NCI-H524 treated with DMSO at 0.1 percent for 48 hours (cell line): ENCODE data around the gene SLC6A18.

ENCODE experiments used
- DNase-seq: peaks from one replicate; lab custom pipeline; 2025; lab: John Stamatoyannopoulos, UW

SLC6A18 gene

GRCh38 chr5:1203968-1204692 is 21.1 kb upstream of the SLC6A18 start:
- DNase-seq, result no peak

GRCh38 chr5:1204693-1205242 is 20.4 kb upstream of the SLC6A18 start:
- peak; percentile 48 for DNase-seq

- no peak for DNase-seq
These were observed 19.7 kb upstream of the SLC6A18 start for GRCh38 chr5:1205255-1206180.

GRCh38 chr5:1206521-1207412 is 18.4 kb upstream of the SLC6A18 start:
- DNase-seq, result no peak

- DNase-seq, result no peak
These were observed 17.6 kb upstream of the SLC6A18 start for GRCh38 chr5:1207555-1207954.

DNA sequence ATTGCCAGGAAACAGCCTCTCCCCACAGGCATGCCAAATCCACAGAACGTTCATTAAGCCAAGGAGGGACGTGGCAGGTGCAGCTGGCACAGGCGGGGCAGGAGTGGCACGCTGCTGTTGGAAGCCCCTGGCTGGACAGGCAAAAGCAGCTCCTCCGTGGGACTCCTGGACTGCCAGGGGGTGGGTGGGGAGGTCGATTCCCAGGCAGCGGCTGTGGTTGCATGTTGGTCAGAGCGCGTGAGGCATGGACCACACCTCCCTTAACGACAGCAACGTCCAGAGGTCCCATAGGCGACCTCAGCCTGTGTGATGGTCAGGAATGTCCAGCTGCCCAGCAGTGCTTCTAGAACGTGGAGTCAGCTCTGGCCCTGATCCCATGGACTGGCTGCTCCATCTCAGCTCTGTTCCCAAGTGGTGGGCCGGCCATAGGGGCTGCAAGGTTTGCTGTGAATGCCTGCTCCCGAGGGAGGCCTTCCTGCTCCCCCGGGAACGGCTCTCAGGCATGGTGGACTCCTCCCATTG is 16.9 kb upstream of the SLC6A18 start:
- no peak for DNase-seq

GRCh38 chr5:1208743-1209488 is 16.3 kb upstream of the SLC6A18 start:
- DNase-seq, result no peak

DNA sequence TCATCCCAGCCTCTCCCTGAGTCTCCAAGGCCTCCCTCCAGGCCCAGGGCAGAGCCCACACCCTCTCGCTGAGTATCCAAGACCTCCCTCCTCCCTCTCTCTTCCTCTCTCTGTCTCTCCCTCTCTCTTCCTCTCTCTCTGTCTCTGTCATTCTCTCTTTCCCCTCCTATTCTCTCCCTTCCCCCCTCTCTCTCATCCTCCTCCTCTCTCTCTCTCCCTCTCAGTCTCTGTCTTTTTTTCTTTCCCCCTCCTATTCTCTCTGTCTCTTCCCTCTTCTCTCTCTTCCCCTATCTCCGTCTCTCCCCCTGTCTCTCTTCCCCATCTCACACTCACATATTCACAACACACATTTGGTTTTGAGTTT is 15.7 kb upstream of the SLC6A18 start:
- DNase-seq, result no peak

DNA sequence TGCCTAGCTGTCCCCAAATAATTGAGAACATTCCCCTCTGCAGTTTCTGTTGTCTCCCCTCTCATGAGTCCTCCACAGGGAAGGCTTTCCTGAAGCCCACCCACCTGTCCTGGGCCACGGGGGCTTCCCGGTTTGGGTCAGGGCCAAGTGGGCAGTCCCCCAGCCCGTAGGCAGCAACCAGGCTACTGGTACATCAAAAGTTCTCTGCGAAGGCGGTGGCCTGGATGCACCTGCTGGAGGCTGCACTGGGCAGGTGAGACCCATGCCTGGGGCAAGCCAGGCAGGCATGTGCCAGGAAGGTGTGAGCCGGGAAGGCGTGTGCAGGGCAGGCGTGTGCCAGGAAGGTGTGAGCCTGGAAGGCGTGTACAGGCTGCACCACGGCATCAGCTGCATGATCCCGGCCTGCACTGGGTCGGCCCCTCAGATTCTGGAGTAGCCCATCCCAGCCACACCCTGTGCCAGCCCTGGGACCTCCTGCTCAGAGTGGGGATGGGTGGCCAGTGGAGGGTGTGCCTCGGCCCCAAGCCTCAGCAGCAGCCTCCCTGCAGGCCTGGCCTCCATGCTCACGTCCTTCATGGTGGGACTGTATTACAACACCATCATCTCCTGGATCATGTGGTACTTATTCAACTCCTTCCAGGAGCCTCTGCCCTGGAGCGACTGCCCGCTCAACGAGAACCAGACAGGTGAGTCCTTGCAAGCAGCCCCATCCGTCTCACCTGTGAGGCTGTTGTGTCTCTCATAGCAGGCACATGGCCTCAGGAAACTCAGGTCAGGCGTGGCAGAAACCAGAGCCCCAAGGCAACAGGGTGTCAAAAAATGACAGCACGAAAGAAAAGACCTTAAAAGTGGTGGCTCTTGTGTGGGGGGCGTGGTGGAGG is 15.0 kb upstream of the SLC6A18 start:
- no peak for DNase-seq

- DNase-seq, result no peak
These were observed 14.3 kb upstream of the SLC6A18 start for GRCh38 chr5:1210832-1211251.

GRCh38 chr5:1211701-1212100 is 13.5 kb upstream of the SLC6A18 start:
- no peak for DNase-seq

GRCh38 chr5:1212271-1212670 is 12.9 kb upstream of the SLC6A18 start:
- DNase-seq, result no peak

- no peak for DNase-seq
These were observed 12.3 kb upstream of the SLC6A18 start for GRCh38 chr5:1212881-1213280.

DNA sequence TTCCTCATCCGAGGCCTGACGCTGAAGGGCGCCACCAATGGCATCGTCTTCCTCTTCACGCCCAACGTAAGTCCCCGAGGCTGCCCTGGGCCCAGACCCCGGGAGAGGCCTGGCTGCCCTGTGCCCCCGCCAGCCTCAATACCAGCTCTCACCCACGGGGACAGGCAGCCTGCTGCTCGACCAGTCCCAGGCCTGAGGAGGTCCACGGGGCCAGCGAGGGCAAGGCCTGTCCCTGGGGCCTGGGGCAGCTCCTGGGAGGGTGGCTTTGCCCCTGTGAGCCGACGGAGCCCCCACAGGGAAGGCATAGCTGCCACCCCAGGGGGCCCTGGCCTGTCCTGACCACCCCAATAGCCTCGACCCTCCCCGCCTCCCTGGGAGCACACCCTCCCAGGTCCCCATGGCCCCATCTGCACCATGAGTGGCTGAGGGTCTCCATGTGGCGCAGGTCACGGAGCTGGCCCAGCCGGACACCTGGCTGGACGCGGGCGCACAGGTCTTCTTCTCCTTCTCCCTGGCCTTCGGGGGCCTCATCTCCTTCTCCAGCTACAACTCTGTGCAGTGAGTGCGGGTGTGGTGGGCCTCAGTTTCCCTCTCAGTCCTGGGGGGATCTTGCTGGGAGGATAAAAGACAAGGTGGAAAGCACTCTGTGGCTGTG is 11.5 kb upstream of the SLC6A18 start:
- DNase-seq, result no peak

DNA sequence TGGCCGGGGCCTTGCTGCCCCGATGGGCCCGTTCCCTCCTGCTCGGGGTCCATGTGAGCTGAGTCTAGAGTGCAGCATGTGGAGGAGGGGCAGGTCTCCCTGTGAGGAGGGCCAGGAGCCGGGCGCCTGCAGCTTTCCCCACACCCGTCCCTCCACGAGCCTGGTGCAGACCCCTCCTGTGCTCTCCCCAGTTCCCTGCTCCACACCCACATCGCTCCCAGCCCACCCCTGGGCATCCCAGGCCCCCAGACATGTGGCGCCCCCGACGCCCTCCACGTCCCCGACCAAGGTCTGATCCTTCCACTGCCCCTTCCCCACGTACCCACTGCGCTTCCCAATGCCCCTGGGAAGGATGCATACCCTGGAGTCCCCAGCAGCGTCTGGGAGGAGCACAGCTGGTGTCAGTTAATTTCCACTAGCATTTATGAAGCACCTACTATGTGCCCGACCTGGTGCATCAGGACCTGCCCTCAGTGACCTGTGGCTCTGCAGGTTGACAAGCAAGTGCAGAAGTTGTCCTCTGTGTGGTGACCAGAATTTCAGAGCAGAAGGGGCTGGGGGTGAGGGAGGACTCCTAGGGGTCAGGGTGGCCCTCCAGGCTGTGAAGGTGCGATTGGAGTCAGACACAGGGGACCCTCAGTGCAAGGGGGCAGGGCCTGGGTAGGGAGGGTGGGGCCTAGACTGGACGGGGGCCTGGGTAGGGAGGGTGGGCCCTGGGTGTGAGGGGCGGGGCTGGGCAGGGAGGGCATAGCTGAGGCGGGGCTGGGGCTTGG is 10.8 kb upstream of the SLC6A18 start:
- no peak for DNase-seq

DNA sequence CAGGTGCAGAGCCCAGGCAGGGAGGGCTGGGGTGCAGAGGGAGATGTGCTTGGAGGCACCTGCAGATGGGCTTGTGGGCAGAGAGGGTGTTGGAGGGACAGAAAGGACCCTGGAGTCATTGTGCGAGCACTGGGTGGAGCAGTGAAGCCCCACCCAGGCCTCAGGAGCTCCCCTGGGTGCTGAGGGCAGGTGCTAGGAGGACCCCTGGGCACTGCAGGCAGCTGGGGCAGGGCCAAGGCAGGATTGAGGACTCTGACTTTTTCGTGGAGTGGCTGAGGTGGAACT is 10.3 kb upstream of the SLC6A18 start:
- DNase-seq, result no peak

- no peak for DNase-seq
These were observed 9.7 kb upstream of the SLC6A18 start for GRCh38 chr5:1215320-1216096.
